HL-60/S4 treated with retinoic acid at 250 ng/mL for 4 days and 3 days (cell line): ENCODE results near the gene MBIP.

Source experiments
- in situ Hi-C: fragments of 300-500 bp; cut with MboI; formaldehyde crosslinking; loops from 2 replicates; pipeline ENCODE4 v1.7.0; 2022; ENCODE audit warnings: low sequenced_read_pairs

Gene MBIP

GRCh38 chr14:36315159-36315853, 5.1 kb downstream of the MBIP start:
- in situ Hi-C loops = no loop called here

GRCh38 chr14:36313898-36314297, 6.5 kb downstream of the MBIP start:
- in situ Hi-C loops = no loop called here

DNA sequence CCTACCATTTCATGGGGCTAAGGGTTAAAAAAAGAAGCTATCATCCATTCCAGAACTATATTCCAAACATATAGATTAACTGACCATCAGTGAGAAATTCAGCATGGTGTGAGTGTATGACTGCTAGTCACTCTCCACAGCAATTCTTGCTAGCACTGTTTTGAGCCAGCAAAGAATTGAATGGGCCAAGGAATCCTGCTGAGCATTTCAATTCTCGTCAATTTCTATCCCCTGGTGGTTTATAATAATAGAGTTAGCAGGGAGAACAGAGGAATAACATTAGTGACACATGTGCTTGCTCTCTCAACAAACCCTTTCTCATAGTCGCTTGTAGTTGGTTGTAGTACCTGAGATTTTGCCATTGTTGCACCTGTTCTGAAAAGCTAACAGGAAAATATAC, 7.2 kb downstream of the MBIP start:
- in situ Hi-C loops = no loop called here

- in situ Hi-C loops = no loop called here
Measured at GRCh38 chr14:36306836-36307235, 13.6 kb downstream of the MBIP start.

- in situ Hi-C loops = no loop called here
Measured at GRCh38 chr14:36304895-36305294, 15.5 kb downstream of the MBIP start.

- in situ Hi-C loops = no loop called here
Measured at GRCh38 chr14:36303960-36304359, 16.5 kb downstream of the MBIP start.

DNA sequence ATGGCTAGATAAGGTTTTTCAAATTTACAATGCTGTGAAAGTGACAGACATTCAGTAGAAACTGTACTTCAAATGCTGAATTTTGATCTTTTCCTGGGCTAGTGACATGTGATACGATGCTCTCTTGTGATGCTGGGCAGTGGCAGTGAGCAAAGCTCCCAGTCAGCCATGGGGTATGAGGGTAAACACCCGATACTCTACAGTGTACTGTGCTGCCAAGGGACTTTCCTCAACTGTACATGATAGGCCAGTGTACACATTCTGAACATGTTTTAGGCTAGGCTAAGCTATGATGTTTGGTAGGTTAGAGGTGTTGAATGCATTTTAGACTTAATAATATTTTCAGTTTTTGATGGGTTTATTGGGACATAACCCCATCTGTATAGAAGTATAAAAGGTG, 17.6 kb downstream of the MBIP start:
- in situ Hi-C loops = no loop called here

GRCh38 chr14:36301159-36301558, 19.3 kb downstream of the MBIP start:
- in situ Hi-C loops = no loop called here

DNA sequence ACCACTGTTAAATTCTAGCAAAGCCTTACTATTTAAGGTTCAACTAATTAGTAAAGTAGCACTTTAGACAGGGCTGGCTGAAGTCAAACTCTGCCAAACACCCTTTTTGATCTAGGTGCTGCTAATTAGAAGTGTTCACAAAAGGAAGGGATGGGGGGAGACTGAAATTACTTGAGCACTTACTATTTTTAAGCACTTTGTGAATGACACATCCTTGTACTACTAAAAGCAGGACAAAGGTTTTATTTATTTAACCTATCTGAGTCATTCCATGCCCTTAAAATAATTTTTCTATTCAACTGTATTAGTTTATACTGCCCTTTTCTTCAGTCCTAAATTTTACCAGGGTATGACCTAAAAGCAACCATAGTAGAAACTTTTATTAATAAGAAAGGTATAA, 20.1 kb downstream of the MBIP start:
- in situ Hi-C loops = no loop called here

- in situ Hi-C loops = no loop called here
Measured at GRCh38 chr14:36295642-36296627, 24.5 kb downstream of the MBIP start.

- in situ Hi-C loops = no loop called here
Measured at GRCh38 chr14:36294543-36294942, 25.9 kb downstream of the MBIP start.

DNA sequence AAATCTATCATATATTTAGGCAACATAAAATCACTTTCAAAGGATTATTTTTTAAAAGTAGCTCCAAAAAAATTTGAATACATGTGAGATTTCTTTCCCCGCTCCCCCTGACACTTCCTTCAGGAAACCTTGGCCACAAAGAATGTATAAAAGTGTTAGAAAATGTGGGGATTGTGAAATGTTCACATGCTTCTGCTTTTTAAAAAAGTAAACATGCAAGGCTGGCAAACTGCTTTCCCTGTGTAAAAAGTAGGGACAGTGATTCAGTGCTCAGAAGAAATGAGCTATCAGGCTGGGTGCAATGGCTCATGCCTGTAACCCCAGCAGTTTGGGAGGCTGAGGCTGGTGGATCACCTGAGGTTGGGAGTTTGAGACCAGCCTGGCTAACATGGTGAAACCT, 26.6 kb downstream of the MBIP start:
- in situ Hi-C loops = no loop called here

- in situ Hi-C loops = no loop called here
Measured at GRCh38 chr14:36289954-36290353, 30.5 kb downstream of the MBIP start.

- in situ Hi-C loops = no loop called here
Measured at GRCh38 chr14:36288496-36288895, 31.9 kb downstream of the MBIP start.

DNA sequence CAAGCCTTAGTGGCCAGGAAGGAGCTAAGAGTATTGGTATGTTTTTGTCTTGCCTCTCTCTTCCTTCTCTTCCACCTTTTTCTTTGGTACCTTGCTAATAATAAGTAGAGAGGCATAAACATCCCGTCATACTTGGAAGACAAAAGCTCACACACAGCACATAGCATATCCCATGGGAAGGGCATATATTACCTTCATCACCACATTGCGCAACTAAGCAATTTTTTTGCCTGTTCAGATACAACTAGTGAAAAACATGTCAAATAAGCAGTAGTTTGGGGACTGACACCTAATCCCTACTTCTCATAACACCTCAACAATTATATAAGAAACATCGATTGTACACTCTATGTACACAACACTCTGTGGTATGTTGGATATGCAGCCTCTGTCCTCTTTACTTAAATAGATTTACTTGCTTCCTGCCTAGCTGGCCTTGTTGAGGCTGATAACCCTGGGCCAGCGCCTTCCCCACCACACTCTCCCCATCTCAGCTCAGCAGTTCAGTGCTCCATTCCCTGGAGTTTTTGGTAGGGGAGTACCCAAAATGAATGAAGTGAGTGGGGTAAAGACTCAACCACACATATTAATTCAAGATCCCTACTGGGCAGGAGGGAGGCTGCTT, 35.4 kb downstream of the MBIP start:
- in situ Hi-C loops = no loop called here

GRCh38 chr14:36281309-36281708, 39.1 kb downstream of the MBIP start:
- in situ Hi-C loops = no loop called here

GRCh38 chr14:36279306-36280190, 40.9 kb downstream of the MBIP start:
- in situ Hi-C loops = no loop called here

DNA sequence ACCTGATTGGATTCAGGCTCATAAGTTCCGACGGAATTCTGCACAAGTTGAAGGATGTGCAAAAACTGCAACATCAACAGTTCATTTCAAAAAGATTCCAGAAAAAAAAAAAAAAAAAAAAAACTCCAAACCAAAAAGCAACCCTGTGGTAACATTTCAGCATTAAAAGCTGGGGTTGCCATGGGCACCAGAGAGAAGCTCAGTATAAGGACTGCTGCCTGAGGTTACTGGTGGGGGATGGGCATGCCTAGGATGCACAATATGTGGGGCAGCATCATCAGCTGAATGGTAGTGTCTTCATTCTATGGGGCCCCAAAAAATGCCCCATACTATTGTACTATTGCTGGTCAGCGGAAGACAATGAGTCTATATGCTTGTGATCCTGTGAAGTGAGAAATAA, 44.7 kb downstream of the MBIP start:
- in situ Hi-C loops = no loop called here

DNA sequence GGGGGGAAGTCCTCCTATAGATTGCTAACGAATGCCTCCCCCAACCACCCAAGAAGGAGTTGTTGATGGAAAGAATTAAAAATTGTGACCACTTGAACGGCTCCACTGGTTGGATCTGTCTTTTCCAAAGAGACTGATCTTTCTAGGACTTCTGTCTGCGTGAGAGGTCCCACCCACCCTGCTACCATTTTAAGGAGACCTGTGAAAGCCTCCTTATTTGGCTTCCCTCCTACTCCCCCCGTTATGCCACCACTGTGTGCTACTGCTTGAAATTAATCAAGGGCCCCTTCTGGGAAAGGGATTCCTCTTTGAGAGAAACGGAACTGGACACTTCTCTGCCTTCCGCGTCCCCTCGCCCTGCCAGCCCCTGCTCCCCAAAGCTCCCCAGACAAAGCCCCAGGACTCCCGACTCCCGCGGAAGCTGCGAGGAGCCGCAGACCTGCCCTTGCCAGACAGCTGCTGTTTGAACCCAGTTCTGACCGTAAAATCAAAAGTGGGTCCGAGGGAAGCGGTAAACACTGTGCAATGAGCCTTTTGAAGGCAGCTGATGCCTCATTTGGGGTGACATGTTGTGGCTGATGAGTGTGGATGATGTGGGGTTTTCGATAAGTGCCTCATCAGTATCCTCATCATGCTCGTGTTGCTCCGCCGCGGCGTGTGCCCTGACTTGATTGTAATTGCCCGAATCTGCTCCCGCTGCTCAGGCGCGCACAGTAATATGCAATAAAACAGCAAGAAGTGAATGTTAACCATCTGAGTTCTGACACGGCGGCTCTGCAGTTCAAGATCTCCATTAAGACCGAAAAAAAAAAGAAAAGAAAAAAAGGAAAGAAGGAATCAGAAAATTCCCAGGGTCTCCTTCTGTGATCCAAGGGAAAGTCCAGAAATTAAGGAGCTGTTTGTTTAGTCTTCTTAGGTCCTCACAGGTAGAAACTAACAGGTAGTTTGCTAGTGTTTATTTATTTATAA, 48.2 kb downstream of the MBIP start:
- in situ Hi-C loops = no loop called here

- in situ Hi-C loops = no loop called here
Measured at GRCh38 chr14:36271222-36271621, 49.2 kb downstream of the MBIP start.
